22Rv1 (cell line): ENCODE results near the gene PROX1.

Source experiments
- ZFX ChIP-seq: fragments of 450-650 bp; IDR thresholded peaks from 2 replicates; pipeline ENCODE4 v1.6.1; 2017; ENCODE audit warnings: antibody characterized with exemption, borderline replicate concordance
- TF ChIP-seq, protein P1 (sequence below): fragments of 450-650 bp; IDR thresholded peaks from 2 replicates; pipeline ENCODE4 v1.5.1; 2017; ENCODE audit warnings: mild to moderate bottlenecking

DNA sequence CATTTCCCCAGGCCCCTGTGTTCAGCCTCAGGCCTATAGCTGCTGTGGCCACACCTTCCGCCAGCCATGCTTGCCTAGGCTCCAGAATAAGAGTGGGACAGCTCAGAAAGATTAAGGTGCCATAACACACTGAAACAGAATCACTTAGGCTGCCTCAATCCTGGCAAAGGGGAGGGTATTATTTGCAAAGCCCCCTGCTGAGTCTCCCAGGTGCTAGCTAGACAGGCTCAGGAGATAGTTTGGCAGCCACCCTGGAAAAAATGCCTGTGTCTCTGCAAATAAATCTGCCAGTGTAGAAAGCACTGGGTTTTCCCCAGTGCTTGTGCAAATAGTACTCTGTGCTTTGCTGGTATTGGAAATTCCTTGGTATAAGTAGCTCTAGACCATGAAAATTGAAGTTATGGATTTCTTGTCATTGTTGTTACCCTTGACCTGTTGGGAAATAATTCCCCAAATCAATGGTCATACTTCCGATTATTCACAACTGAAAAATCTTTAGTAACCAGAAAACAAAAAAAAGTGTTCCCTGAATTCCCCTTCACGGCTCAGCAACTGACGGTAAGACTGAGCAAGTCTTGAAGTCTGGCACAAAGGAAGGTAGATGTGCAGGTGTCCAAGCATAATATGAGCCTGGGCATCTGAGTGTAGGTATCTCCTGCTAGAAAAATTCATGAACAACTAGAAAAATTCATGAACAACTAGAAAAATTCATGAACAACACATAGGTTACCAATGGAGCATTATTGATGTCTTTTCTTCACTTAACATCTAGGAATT lies 56.9 kb downstream of the PROX1 start:
- TF ChIP-seq, protein P1, sequence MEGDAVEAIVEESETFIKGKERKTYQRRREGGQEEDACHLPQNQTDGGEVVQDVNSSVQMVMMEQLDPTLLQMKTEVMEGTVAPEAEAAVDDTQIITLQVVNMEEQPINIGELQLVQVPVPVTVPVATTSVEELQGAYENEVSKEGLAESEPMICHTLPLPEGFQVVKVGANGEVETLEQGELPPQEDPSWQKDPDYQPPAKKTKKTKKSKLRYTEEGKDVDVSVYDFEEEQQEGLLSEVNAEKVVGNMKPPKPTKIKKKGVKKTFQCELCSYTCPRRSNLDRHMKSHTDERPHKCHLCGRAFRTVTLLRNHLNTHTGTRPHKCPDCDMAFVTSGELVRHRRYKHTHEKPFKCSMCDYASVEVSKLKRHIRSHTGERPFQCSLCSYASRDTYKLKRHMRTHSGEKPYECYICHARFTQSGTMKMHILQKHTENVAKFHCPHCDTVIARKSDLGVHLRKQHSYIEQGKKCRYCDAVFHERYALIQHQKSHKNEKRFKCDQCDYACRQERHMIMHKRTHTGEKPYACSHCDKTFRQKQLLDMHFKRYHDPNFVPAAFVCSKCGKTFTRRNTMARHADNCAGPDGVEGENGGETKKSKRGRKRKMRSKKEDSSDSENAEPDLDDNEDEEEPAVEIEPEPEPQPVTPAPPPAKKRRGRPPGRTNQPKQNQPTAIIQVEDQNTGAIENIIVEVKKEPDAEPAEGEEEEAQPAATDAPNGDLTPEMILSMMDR, result no peak
- no peak for TF ChIP-seq ZFX
